ENCODE results near the gene FGG. TPM values are rescaled to one million over a fixed set of nuclear protein-coding genes. Genes with fewer than 3 reads are reported as not detected.

Gene FGG
- total and polyA plus RNA-seq, 2 of the 13 experiments (the other 11 are each of a cell fraction or from before 2014, with no cell fraction given): 1,037 to 2,423 TPM

DNA sequence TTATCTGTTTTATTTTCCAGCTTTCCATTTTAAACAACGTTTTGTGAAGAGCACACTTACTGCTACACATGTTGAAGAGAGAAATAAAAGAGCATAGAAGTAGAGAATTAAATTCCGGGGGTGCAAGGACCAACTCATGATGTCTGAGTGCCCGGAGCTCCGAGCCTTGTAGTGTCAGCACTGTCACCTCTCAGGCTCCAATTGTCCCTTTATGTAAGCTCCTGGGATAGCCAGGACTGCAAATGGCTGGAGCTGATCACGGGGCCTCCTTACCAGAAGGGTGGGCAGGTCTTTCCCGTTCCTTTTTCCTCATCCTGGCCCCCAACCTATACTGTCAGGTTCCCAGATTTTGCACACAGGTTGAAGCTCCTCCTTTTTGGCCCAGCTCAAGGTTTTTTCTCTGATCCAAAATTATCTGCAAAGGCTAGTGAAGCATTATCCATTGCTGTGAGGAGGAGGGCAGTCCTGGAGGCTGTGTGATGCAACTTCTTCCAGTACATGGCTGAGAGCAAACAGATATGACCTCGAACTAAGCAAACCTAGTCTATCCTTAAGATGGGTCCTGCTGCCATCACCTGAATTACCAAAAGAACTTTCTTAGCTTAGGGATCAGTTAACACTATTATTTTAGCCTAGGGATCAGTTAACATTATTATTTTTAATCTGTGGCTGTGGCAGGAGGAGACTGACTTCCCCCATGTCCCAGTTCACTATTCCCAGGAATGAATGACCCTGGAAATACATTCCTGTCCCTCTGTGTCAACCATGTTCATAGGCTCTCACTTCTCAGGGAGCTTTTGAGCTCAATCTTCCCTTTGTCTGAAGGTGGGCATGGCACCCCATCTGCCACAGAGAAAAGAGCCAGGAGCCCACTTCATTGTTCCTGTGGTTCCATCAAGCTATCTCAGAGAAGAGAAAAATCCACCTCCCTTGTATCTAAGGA lies at the start of gene FGG (continued):
- TF ChIP-seq, protein P1, sequence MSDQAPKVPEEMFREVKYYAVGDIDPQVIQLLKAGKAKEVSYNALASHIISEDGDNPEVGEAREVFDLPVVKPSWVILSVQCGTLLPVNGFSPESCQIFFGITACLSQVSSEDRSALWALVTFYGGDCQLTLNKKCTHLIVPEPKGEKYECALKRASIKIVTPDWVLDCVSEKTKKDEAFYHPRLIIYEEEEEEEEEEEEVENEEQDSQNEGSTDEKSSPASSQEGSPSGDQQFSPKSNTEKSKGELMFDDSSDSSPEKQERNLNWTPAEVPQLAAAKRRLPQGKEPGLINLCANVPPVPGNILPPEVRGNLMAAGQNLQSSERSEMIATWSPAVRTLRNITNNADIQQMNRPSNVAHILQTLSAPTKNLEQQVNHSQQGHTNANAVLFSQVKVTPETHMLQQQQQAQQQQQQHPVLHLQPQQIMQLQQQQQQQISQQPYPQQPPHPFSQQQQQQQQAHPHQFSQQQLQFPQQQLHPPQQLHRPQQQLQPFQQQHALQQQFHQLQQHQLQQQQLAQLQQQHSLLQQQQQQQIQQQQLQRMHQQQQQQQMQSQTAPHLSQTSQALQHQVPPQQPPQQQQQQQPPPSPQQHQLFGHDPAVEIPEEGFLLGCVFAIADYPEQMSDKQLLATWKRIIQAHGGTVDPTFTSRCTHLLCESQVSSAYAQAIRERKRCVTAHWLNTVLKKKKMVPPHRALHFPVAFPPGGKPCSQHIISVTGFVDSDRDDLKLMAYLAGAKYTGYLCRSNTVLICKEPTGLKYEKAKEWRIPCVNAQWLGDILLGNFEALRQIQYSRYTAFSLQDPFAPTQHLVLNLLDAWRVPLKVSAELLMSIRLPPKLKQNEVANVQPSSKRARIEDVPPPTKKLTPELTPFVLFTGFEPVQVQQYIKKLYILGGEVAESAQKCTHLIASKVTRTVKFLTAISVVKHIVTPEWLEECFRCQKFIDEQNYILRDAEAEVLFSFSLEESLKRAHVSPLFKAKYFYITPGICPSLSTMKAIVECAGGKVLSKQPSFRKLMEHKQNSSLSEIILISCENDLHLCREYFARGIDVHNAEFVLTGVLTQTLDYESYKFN (CRISPR knock-in tag; conservative IDR thresholded peaks at IDR 0.05): peak; percentile 67
- TF ChIP-seq PRMT3 (CRISPR knock-in tag; IDR thresholded peaks at IDR 0.05; ENCODE audit: borderline replicate concordance, low read depth): no peak
- TF ChIP-seq ESRRA (CRISPR knock-in tag; IDR thresholded peaks at IDR 0.05; ENCODE audit: low read depth): no peak
- 0 out of 2 replicates have a peak, but pooled peaks have one; percentile 52 for TF ChIP-seq SAFB2 (CRISPR knock-in tag; IDR thresholded peaks at IDR 0.05; ENCODE audit: borderline replicate concordance, low read depth)
- no peak for TF ChIP-seq HMGA1 (CRISPR knock-in tag; conservative IDR thresholded peaks at IDR 0.05)
- TF ChIP-seq ZNF574 (CRISPR knock-in tag; IDR thresholded peaks at IDR 0.05): peak; percentile 73
- no peak for TF ChIP-seq ZNF460 (CRISPR knock-in tag; IDR thresholded peaks at IDR 0.05; ENCODE audit: borderline replicate concordance)
- no peak for TF ChIP-seq ZFP82 (CRISPR knock-in tag; IDR thresholded peaks at IDR 0.05; ENCODE audit: borderline replicate concordance)
- TF ChIP-seq CHD4 (IDR thresholded peaks at IDR 0.05; ENCODE audit: borderline replicate concordance, low read length): no peak
- peak; percentile 29; the same call in 1 of the 2 replicates for TF ChIP-seq ZFP91 (CRISPR knock-in tag; IDR thresholded peaks at IDR 0.05; ENCODE audit: borderline replicate concordance)
- TF ChIP-seq STAT5B (CRISPR knock-in tag; IDR thresholded peaks at IDR 0.05): no peak
- TF ChIP-seq ZNF703 (CRISPR knock-in tag; IDR thresholded peaks at IDR 0.05; ENCODE audit: borderline replicate concordance): no peak
- TF ChIP-seq ZNF296 (CRISPR knock-in tag; conservative IDR thresholded peaks at IDR 0.05): no peak
- TF ChIP-seq KDM5B (CRISPR knock-in tag; IDR thresholded peaks at IDR 0.05; ENCODE audit: borderline replicate concordance): no peak; the same call in 1 of the 2 replicates
- no peak for TF ChIP-seq PHB2 (IDR thresholded peaks at IDR 0.05; ENCODE audit: partially characterized antibody)
- TF ChIP-seq ZNF430 (CRISPR knock-in tag; IDR thresholded peaks at IDR 0.05): peak; percentile 44; the same call in 1 of the 2 replicates
- TF ChIP-seq CBX1 (IDR thresholded peaks at IDR 0.05; ENCODE audit: low read depth): peak; percentile 33
- TF ChIP-seq FOSL1 (CRISPR knock-in tag; IDR thresholded peaks at IDR 0.05; ENCODE audit: borderline replicate concordance): no peak
- TF ChIP-seq HNRNPLL (IDR thresholded peaks at IDR 0.05; ENCODE audit: low read depth, low read length, poor library complexity, severe bottlenecking): no peak
- TF ChIP-seq ZIK1 (CRISPR knock-in tag; IDR thresholded peaks at IDR 0.05; ENCODE audit: borderline replicate concordance, low read depth): no peak

Data from HepG2 (cell line).